Neutrophil (primary cell): ENCODE measurements around the gene AQP1.

Source experiments
- H3K27ac ChIP-seq: fragments of 200-600 bp; sonication (generic); 2 replicates; pipeline ENCODE4 v1.5.1; 2016; ENCODE audit warnings: mild to moderate bottlenecking, moderate library complexity
- H3K27me3 ChIP-seq: fragments of 200-600 bp; sonication (generic); 2 replicates; pipeline ENCODE4 v1.6.0; 2016; ENCODE audit warnings: mild to moderate bottlenecking
- H3K36me3 ChIP-seq: fragments of 200-600 bp; sonication (generic); 2 replicates; pipeline ENCODE4 v1.5.1; 2017
- H3K4me1 ChIP-seq, 2 experiments: fragments of 200-600 bp in 1 of 2; sonication (generic) in 1 of 2; 1 replicate in 1 of 2; 2 replicates in 1 of 2; pipeline versions ENCODE4 v1.5.1 to v1.6.1; 2013 to 2016; ENCODE audit warnings: low read depth in 1 of 2, low read length in 1 of 2, mild to moderate bottlenecking in 1 of 2, moderate library complexity in 1 of 2; ENCODE audit not compliant: control insufficient read depth in 1 of 2, insufficient read depth in 1 of 2
- H3K4me3 ChIP-seq, 2 experiments: fragments of 200-600 bp in 1 of 2; sonication (generic) in 1 of 2; 1 replicate in 1 of 2; 2 replicates in 1 of 2; pipeline ENCODE4 v1.5.1; 2013 to 2016; ENCODE audit warnings: low read depth in 1 of 2, low read length in 1 of 2, mild to moderate bottlenecking in 1 of 2, moderate library complexity in 1 of 2
- H3K9me3 ChIP-seq: fragments of 200-600 bp; sonication (generic); 2 replicates; pipeline ENCODE4 v1.5.1; 2016
- TF ChIP-seq, protein P1 (sequence below): fragments of 200-600 bp; sonication (generic); IDR thresholded peaks from 2 replicates; pipeline ENCODE4 v1.5.1; 2016; ENCODE audit warnings: antibody characterized with exemption

The AQP1 gene

DNA sequence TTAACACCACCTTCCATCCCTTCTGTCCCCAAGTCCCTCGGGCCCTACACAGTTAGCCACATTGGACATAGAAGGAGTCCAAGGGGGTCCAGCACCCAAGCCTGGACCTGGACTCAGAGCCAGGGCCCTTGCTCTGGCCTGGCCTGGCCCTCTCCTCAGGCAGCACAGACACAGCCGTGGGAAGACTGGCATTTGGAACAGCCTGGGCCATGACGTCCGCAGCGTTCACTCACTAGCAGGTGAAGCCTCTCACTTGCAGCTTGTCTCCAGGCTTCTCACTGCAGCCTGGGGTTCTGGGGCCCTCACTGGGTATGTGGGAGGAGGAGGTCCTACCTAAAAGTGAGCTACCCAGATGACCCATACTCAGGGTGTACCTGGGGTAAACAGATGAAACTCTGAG is 33.7 kb upstream of the AQP1 start:
- Histone ChIP-seq H3K9me3 (no peaks in the 10 kb centered on the region), H3K27ac (no peak overlapping the region), H3K4me1 (no peaks in the 10 kb centered on the region), H3K36me3 (no peaks in the 10 kb centered on the region), H3K4me3 (no peak overlapping the region), H3K27me3 (no peaks in the 10 kb centered on the region)
- TF ChIP-seq, protein P1, sequence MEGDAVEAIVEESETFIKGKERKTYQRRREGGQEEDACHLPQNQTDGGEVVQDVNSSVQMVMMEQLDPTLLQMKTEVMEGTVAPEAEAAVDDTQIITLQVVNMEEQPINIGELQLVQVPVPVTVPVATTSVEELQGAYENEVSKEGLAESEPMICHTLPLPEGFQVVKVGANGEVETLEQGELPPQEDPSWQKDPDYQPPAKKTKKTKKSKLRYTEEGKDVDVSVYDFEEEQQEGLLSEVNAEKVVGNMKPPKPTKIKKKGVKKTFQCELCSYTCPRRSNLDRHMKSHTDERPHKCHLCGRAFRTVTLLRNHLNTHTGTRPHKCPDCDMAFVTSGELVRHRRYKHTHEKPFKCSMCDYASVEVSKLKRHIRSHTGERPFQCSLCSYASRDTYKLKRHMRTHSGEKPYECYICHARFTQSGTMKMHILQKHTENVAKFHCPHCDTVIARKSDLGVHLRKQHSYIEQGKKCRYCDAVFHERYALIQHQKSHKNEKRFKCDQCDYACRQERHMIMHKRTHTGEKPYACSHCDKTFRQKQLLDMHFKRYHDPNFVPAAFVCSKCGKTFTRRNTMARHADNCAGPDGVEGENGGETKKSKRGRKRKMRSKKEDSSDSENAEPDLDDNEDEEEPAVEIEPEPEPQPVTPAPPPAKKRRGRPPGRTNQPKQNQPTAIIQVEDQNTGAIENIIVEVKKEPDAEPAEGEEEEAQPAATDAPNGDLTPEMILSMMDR, result no peak

DNA sequence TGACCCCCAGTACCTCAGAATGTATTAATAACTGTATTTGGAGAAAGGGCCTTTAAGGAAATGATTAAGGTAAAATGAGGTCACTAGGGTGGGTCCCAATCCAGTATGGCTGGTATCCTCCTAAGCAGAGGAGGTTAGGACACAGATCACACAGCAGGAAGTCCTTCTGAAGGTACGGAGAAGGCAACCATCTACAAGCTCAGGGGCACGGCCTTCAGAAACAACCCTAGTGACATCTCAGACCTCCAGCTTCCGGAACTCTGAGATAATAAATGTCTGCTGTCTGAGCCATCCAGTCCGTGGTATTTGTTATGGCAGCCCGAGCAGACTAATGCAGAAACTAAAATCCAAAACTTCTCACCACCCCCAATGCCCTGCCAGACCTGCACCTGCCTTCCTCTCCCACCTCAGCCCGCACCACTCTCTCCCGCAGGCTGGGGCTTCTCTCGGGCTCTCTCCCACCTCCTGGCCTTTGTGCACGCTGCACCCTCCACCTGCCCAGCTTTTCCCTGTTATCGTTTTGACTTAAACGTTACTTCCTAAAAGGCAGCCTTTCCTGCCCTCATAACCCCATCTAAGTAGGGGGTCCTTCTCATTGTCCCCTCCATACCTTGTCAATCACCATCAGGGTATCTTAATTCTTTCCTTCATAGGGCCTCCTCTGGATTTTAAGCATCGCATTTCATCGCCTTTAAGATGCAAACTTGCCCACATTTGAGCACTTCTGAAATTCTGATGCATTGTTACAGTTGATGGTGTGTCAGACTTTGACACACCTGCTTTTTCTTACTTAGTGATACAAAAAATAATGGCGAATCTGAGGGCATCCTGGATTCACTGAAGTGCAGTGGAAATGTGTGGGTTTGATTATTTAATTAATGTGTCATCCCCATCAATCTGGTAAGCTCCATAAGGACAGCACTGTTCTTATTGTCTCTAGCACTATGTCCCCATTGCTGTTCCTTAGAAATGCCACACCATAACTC is 32.2 kb upstream of the AQP1 start:
- TF ChIP-seq, protein P1, result no peak
- H3K9me3 ChIP-seq, result no peaks in the 10 kb centered on the region
- no peaks in the 10 kb centered on the region for H3K36me3 ChIP-seq
- no peaks in the 10 kb centered on the region for H3K4me1 ChIP-seq
- H3K27ac ChIP-seq, result no peak overlapping the region
- H3K27me3 ChIP-seq, result no peaks in the 10 kb centered on the region
- no peak overlapping the region for H3K4me3 ChIP-seq

DNA sequence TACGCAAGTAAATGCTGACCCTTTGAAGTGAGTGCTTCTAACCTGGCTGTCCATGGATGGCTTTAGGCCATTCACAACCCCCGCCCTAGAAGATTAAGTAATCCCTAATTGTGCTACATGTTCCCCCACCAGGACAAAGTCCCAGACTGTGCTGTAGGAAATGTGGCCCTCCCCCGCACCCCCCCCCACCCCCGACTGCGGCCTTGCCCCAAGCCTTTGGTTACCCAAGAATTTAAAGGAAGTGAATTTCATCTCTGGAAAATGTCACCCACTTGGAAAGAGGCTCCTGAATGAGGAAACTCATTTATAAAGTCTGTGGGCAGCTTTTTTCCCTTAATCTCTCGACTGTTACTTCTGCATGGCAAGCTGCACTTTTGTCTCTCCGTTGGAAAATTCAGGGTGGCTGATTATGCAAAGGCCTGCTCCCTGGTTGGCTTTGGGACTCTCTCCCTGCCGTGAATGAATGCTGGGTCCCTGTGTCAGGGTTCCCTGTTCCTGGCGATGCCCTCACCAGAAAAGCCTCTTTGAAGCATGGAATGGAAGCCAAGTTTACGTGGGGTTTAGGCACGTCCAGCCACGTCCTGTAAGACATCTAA is 31.4 kb upstream of the AQP1 start:
- Histone ChIP-seq H3K27ac (no peak overlapping the region), H3K4me1 (no peaks in the 10 kb centered on the region), H3K36me3 (no peaks in the 10 kb centered on the region), H3K27me3 (no peaks in the 10 kb centered on the region), H3K4me3 (no peak overlapping the region), H3K9me3 (no peaks in the 10 kb centered on the region)
- TF ChIP-seq, protein P1, result no peak

DNA sequence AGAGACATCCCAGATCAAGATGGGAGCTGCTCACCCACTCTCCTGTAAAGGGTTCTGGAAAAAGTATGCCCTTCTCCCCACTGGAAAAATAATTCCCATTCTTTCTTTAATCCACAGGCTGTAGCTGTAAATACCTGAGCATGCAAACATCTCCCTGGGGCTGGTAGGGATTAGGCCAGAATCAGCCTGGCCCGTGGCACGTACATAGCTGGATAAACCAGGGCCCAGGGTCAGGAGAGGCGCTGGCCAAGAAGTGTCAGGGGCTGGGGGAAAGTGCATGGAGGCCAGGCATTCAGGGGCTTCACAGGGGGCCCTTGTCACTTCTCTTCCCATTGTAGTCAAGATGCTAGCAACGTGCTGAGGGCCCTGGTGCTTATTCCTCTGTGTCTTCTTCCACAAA is 30.7 kb upstream of the AQP1 start:
- TF ChIP-seq, protein P1, result no peak
- no peaks in the 10 kb centered on the region for H3K36me3 ChIP-seq
- H3K27ac ChIP-seq, result no peak overlapping the region
- H3K4me1 ChIP-seq, result no peaks in the 10 kb centered on the region
- no peak overlapping the region for H3K4me3 ChIP-seq
- no peaks in the 10 kb centered on the region for H3K27me3 ChIP-seq
- no peaks in the 10 kb centered on the region for H3K9me3 ChIP-seq

DNA sequence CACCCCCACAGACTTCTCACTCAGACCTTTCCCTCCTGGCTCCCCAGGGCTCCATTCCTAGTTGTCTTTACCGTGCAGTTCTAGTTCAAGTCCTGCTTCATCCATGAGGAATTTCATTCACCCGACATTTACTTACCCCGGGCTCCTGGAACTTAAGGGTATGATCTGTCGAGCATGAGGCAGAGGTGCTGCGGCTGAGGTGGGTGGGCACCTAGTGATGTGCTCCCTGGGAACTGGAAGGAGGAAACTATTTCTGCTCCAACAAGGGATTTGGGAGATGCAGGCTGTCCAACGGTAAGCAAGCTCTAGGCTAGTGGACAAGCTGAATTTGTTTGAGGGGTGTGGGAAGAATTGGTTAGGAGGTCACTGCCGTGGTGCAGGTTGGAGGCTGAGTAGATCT is 30.2 kb upstream of the AQP1 start:
- no peaks in the 10 kb centered on the region for H3K9me3 ChIP-seq
- no peaks in the 10 kb centered on the region for H3K4me1 ChIP-seq
- no peak overlapping the region for H3K4me3 ChIP-seq
- H3K27me3 ChIP-seq, result no peaks in the 10 kb centered on the region
- TF ChIP-seq, protein P1, result no peak
- no peaks in the 10 kb centered on the region for H3K36me3 ChIP-seq
- no peak overlapping the region for H3K27ac ChIP-seq
